ENCODE measurements around the gene TCEAL5.
"Not testable (repeated sequence)": the region's sequence is repeated elsewhere in the genome, so short reads cannot be mapped to it uniquely, and the experiment has no call there.

Gene TCEAL5

GRCh38 chrX:103233263-103233662 is 43.3 kb downstream of the TCEAL5 start:
- DNase-seq = no peak

DNA sequence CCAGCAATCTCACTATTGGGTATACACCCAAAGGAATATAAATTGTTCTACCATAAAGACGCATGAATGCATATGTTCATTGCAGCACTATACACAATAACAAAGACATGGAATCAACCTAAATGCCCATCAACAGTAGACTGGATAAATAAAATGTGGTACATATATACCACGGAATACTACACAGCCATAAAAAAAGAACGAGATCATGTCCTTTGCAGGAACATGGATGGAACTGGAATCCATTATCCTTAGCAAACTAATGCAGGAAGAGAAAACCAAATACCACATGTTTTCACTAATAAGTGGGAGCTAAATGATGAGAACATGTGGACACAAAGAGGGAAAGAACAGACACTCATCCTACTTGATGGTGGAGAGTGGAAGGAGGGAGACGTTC is 50.6 kb downstream of the TCEAL5 start:
- DNase-seq = not testable (repeated sequence)

All from activated naive CD4-positive, alpha-beta T cell treated with anti-CD3 and anti-CD28 coated beads, Interleukin-2, amount 50 U/mL, for 16 hours (primary cell).